Measurements from ENCODE around the gene TEX13D.

GRCh38 chrX:124358800-124359383 lies 26.4 kb downstream of the TEX13D start:
- TF ChIP-seq POLR2A (IDR thresholded peaks at IDR 0.05): no peak
- TF ChIP-seq EP300 (IDR thresholded peaks at IDR 0.05): no peak

Measured in tibial nerve (tissue), 3 donors.